ENCODE measurements around the gene SORBS2. TPM values are rescaled to one million over a fixed set of nuclear protein-coding genes. Genes with fewer than 3 reads are reported as not detected.

The SORBS2 gene
- total RNA-seq, 1 donor from 2014 or later: 43.2 TPM

DNA sequence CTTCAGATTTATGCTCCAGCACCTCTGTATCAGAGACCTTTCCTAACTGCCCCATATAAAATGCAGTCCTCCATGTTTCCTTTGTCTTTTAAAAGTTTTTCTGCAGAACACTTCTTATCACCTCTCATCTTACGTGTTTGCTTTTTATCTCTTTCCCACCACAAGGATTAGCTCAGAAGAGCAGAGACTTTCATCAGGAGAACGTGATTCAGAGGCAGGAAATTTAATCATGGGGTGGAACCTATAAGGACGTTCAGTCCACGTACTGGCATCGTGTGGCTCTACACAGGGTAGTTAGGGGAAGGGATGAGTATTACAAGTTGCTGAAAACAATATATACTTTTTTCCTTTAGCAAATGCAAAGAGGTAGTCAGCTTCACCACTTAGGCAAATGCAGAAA, 98.7 kb downstream of the SORBS2 start:
- Mint-ChIP-seq H3K27ac (peak overlapping the region; percentile 31), H3K4me3 (peak overlapping the region; percentile 3)
- TF ChIP-seq, protein P1, sequence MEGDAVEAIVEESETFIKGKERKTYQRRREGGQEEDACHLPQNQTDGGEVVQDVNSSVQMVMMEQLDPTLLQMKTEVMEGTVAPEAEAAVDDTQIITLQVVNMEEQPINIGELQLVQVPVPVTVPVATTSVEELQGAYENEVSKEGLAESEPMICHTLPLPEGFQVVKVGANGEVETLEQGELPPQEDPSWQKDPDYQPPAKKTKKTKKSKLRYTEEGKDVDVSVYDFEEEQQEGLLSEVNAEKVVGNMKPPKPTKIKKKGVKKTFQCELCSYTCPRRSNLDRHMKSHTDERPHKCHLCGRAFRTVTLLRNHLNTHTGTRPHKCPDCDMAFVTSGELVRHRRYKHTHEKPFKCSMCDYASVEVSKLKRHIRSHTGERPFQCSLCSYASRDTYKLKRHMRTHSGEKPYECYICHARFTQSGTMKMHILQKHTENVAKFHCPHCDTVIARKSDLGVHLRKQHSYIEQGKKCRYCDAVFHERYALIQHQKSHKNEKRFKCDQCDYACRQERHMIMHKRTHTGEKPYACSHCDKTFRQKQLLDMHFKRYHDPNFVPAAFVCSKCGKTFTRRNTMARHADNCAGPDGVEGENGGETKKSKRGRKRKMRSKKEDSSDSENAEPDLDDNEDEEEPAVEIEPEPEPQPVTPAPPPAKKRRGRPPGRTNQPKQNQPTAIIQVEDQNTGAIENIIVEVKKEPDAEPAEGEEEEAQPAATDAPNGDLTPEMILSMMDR (conservative IDR thresholded peaks at IDR 0.05): no peak

DNA sequence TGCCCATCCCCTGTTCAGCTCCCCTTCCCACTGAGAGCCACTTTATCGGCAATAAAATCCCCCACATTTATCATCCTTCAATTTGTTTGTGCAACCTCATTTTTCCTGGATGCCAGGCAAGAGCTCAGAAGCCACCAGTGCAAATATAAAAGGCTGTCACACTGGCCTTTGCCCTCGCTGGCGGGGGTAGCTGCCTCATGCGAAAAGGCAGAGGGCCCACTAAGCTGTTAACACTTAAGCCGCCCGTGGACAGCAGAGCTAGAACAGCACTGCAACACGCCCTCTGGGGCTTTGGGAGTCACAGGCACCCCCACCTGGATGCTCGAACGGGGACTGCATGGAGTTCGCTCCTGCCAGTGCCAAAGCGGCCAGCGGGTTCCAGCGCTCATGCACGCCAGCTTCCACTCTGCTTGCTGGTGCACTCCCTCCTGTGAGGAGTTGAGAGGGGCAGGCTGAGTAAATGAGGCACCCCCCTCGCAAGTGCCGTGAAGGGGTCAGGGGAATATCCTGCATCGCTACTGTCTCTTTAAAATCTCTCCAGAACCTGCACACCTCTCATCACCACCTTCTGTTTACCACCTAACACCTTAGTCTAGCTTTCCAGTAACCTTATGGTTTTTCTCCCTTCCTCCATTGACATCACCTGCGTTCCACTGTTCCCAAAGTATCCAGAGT, 99.5 kb downstream of the SORBS2 start:
- Mint-ChIP-seq H3K27ac (peak overlapping the region; percentile 59), H3K27me3 (no peaks in the 10 kb centered on the region), H3K4me3 (no peak overlapping the region), H3K9me3 (no peaks in the 10 kb centered on the region), H3K4me1 (ENCODE audit: unreplicated experiment) (peaks cover 29% of the 10 kb centered on the region), H3K36me3 (peaks cover 6% of the 10 kb centered on the region)
- no peak for DNase-seq (ENCODE audit: extremely low spot score, unreplicated experiment)
- TF ChIP-seq, protein P1 (conservative IDR thresholded peaks at IDR 0.05): no peak

More for the DNA sequence above, 98.7 kb downstream of the SORBS2 start:
- DNase-seq (ENCODE audit: extremely low spot score, unreplicated experiment): no peak
- Mint-ChIP-seq H3K4me1 (ENCODE audit: unreplicated experiment) (peaks cover 30% of the 10 kb centered on the region), H3K27me3 (no peaks in the 10 kb centered on the region), H3K36me3 (peaks cover 6% of the 10 kb centered on the region), H3K9me3 (no peaks in the 10 kb centered on the region)

DNA sequence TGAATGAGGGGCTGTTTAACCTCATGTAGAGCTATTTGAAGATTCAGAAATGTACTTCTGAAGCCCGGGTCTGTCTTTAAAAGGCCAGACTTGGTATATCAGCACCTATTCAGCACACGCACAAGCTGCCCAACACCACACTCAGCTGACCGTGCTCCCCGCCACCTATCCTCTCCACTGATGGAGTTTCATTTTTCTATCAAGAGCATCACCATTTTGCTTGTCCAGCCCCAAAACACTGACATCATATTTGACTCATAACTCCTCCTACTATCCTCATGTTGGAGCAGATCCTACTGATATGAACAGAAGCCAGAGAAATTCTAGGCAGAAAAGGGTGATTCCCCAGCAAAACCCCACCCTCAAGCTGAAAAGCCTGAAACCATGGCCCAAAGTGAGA, 100.3 kb downstream of the SORBS2 start:
- peak overlapping the region; percentile 59 for H3K27ac Mint-ChIP-seq
- no peaks in the 10 kb centered on the region for H3K9me3 Mint-ChIP-seq
- H3K4me1 Mint-ChIP-seq (ENCODE audit: unreplicated experiment): peaks cover 21% of the 10 kb centered on the region
- H3K27me3 Mint-ChIP-seq: no peaks in the 10 kb centered on the region
- TF ChIP-seq, protein P1 (conservative IDR thresholded peaks at IDR 0.05): no peak
- DNase-seq (ENCODE audit: extremely low spot score, unreplicated experiment): no peak
- H3K4me3 Mint-ChIP-seq: no peak overlapping the region
- peaks cover 6% of the 10 kb centered on the region for H3K36me3 Mint-ChIP-seq

DNA sequence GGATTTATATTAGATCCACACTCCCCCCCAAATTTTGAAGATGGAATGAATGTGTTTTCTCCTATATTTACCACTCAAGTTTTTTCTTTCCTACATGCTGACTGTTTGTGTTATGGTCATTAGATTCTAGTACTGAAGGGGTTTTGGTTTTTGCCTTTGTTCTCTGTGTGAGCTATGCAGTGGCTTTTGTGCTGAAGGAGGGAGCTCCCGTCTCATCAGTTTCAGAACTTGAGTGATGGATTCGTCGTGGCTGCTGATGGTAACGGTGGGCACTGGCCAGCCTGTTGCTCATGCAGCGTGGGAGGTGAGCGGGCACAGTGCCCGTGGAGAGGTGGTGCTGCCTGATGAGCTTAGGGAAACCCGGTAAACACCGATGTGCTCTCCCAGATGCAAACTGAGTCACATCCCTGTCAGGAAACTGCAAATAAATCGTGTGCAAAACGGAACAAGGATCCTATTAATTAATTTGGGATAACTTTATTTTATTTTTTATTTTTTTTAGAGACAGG, 101.5 kb downstream of the SORBS2 start:
- DNase-seq (ENCODE audit: extremely low spot score, unreplicated experiment): no peak
- peaks cover 18% of the 10 kb centered on the region for H3K4me1 Mint-ChIP-seq (ENCODE audit: unreplicated experiment)
- TF ChIP-seq, protein P1 (conservative IDR thresholded peaks at IDR 0.05): no peak
- peaks cover 6% of the 10 kb centered on the region for H3K36me3 Mint-ChIP-seq
- no peak overlapping the region for H3K4me3 Mint-ChIP-seq
- no peaks in the 10 kb centered on the region for H3K9me3 Mint-ChIP-seq
- H3K27ac Mint-ChIP-seq: peak overlapping the region; percentile 73
- H3K27me3 Mint-ChIP-seq: no peaks in the 10 kb centered on the region

DNA sequence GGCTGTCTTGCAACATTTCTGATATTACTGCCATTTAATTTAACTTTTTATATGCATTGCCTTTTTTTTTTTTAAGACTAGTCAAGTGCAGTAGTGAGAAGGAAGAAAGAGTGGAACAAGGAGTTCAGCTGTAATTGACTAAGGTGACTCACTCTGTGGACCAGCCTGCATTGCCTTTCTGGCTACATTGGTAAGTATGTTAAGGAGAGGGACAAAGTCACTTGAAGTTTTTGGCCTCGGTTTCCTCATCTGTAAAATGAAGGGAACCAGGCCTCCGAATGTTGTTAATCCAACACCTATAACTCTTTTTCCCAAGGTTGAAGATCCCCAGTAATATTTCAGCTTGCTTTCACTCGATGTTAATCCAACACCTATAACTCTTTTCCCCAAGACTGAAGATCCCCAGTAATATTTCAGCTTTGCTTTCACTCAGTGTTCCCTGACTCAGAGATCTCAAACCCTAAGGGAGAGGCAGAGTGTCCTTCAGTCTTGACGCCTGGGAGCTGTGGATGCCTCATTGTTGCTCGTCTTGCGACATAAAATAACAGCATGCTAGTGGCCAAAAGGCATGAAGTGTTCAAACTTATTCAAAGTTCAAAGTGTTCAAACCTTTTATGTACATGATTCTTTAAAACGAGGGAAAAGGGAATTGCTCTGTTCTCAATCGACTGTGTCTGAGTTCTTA, 102.0 kb downstream of the SORBS2 start:
- Mint-ChIP-seq H3K27me3 (no peaks in the 10 kb centered on the region), H3K4me3 (no peak overlapping the region), H3K27ac (no peak overlapping the region), H3K4me1 (ENCODE audit: unreplicated experiment) (peaks cover 18% of the 10 kb centered on the region), H3K9me3 (no peaks in the 10 kb centered on the region), H3K36me3 (peaks cover 6% of the 10 kb centered on the region)
- no peak for DNase-seq (ENCODE audit: extremely low spot score, unreplicated experiment)
- TF ChIP-seq, protein P1 (conservative IDR thresholded peaks at IDR 0.05): no peak

Data from type B pancreatic cell (in vitro differentiated cells).